Measurements from ENCODE around the gene MYH6. TPM values are rescaled to one million over a fixed set of nuclear protein-coding genes. Genes with fewer than 3 reads are reported as not detected.

Gene MYH6
- total and polyA plus RNA-seq, 12 donors, result 76.6 to 7,525 (median 314) TPM

GRCh38 chr14:23432102-23432925 is 24.2 kb upstream of the MYH6 start:
- peak in 1 of 2 donors; percentile 10 for DNase-seq
- Histone ChIP-seq H3K4me1 (peaks cover 0 to 16% (median 3%) of the 10 kb centered on the region in 9 donors), H3K9me3 (no peaks in the 10 kb centered on the region), H3K4me3 (peak overlapping the region in 3 of 10 donors; percentile 47 to 58 (median 47)), H3K27ac (peak overlapping the region in 5 of 10 donors; percentile 70 to 96 (median 93)), H3K36me3 (peaks cover 0 to 75% (median 21%) of the 10 kb centered on the region in 9 donors), H3K27me3 (no peaks in the 10 kb centered on the region)
- TF ChIP-seq, protein P1, sequence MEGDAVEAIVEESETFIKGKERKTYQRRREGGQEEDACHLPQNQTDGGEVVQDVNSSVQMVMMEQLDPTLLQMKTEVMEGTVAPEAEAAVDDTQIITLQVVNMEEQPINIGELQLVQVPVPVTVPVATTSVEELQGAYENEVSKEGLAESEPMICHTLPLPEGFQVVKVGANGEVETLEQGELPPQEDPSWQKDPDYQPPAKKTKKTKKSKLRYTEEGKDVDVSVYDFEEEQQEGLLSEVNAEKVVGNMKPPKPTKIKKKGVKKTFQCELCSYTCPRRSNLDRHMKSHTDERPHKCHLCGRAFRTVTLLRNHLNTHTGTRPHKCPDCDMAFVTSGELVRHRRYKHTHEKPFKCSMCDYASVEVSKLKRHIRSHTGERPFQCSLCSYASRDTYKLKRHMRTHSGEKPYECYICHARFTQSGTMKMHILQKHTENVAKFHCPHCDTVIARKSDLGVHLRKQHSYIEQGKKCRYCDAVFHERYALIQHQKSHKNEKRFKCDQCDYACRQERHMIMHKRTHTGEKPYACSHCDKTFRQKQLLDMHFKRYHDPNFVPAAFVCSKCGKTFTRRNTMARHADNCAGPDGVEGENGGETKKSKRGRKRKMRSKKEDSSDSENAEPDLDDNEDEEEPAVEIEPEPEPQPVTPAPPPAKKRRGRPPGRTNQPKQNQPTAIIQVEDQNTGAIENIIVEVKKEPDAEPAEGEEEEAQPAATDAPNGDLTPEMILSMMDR (IDR thresholded peaks at IDR 0.05), result no peak
- 37 to 52% methylated on average over 17 of the region's 17 CpGs for WGBS, 2 donors
- intact Hi-C loops (cut with DNase I), result no loop called here
- peak in 1 of 8 donors; percentile 0 for ATAC-seq

- Histone ChIP-seq H3K36me3 (peaks cover 0 to 77% (median 21%) of the 10 kb centered on the region in 9 donors), H3K4me3 (peak overlapping the region in 3 of 10 donors; percentile 21 to 58 (median 47)), H3K27ac (peak overlapping the region in 4 of 10 donors; percentile 21 to 96 (median 77)), H3K27me3 (no peaks in the 10 kb centered on the region), H3K9me3 (no peaks in the 10 kb centered on the region), H3K4me1 (peaks cover 0 to 8% (median 3%) of the 10 kb centered on the region in 9 donors)
- ATAC-seq (no peak), DNase-seq (peak in 1 of 2 donors; percentile 15)
- 45 to 61% methylated on average over 10 of the region's 10 CpGs for WGBS, 2 donors
- intact Hi-C loops (cut with DNase I), result no loop called here
- TF ChIP-seq, protein P1 (IDR thresholded peaks at IDR 0.05), result no peak
Measured at GRCh38 chr14:23431486-23431885, 23.4 kb upstream of the MYH6 start.

GRCh38 chr14:23430723-23431085 is 22.6 kb upstream of the MYH6 start:
- TF ChIP-seq, protein P1 (IDR thresholded peaks at IDR 0.05), result no peak
- Histone ChIP-seq H3K27ac (peak overlapping the region in 5 of 10 donors; percentile 21 to 96 (median 61)), H3K4me1 (peaks cover 0 to 3% (median 0%) of the 10 kb centered on the region in 9 donors), H3K9me3 (no peaks in the 10 kb centered on the region), H3K36me3 (peaks cover 0 to 77% (median 21%) of the 10 kb centered on the region in 9 donors), H3K27me3 (no peaks in the 10 kb centered on the region), H3K4me3 (peak overlapping the region in 3 of 10 donors; percentile 21 to 58 (median 47))
- ATAC-seq (no peak), DNase-seq (no peak)
- intact Hi-C loops (cut with DNase I), result no loop called here
- WGBS, 2 donors, result 27% methylated on average over 2 of the region's 2 CpGs

DNA sequence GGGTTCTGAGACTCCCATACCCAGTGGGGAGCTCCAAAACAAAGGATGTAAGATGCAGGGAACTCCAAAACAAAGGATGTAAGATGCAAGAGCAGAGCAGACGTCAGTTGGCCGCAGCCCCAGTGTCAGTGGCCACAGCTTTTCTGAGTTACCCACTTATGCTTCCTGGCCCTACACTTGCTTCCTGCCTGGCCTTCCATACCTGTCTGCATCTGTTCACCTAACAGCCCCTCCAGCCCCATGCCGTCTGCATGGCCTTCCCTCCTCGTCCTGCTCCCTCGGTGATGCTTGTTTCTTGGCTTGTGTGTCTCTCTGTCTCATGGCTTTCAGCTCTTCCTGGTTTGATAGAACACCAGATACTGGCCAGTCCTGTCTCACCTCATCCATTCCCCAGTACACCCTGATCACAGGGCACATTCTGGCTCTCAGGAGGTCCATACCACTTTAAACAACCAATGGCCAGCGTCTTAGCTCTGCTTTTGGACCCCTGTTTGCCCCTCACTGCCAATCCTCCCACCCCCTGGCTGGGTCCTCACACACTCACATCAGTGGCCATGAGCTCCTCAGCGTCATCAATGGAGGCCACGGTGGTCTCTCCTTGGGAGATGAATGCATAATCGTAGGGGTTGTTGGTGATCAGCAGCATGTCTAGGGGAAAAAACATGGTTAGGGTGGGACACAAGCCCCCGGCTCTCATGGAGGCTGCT is 22.1 kb upstream of the MYH6 start:
- no peaks in the 10 kb centered on the region for H3K9me3 ChIP-seq
- H3K4me3 ChIP-seq, result peak overlapping the region in 3 of 10 donors; percentile 21 to 58 (median 47)
- H3K36me3 ChIP-seq, result peaks cover 0 to 77% (median 21%) of the 10 kb centered on the region in 9 donors
- 47 to 53% methylated on average over 10 of the region's 10 CpGs for WGBS, 2 donors
- DNase-seq (peak in 1 of 2 donors; percentile 7), ATAC-seq (no peak)
- H3K27me3 ChIP-seq, result no peaks in the 10 kb centered on the region
- intact Hi-C loops (cut with DNase I), result no loop called here
- TF ChIP-seq, protein P1 (IDR thresholded peaks at IDR 0.05), result no peak
- peak overlapping the region in 5 of 10 donors; percentile 12 to 96 (median 61) for H3K27ac ChIP-seq
- H3K4me1 ChIP-seq, result peaks cover 0 to 3% (median 0%) of the 10 kb centered on the region in 9 donors

Data from heart right ventricle (tissue), 16 donors.